GM21619 (cell line): ENCODE results near the gene ATG5.
"Not testable (repeated sequence)": the region's sequence is repeated elsewhere in the genome, so short reads cannot be mapped to it uniquely, and the experiment has no call there.

Experiments
- ATAC-seq: cut with Tn5 transposase; IDR thresholded peaks from one replicate; pipeline ENCODE4 v1.9.1; 2021; ENCODE audit not compliant: unreplicated experiment

Gene ATG5

DNA sequence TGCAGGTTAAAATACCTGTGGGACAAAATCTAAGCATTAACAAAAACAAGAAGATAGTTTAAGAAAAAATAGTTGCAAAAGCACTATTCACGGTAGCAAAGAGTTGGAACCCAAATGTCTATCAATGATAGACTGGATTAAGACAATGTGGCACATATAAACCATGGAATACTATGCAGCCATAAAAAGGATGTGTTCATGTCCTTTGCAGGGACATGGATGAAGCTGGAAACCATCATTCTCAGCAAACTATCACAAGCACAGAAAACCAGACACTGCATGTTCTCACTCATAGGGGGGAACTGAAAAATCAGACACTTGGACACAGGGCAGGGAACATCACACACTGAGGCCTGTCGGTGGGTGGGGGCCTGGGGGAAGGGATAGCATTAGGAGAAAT lies 65.8 kb downstream of the ATG5 start:
- ATAC-seq: not testable (repeated sequence)

DNA sequence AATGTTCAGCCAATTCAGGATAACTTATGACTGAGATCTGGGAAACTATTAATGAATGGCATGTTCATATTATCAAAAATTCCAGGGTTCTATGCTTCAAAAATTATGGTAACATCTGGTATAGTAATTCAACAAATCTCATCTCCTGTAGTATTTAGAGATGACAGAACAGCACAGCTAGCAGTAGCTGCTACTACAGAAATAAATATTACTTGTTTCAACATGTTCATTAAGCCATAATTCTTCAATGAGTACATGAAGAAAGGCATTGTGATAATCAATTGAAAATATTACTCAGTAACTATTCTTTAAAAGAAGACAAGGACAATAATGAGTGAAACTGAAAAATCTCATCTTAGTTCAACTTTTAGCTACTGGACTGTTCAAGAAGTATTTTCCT lies 66.8 kb downstream of the ATG5 start:
- no peak for ATAC-seq

DNA sequence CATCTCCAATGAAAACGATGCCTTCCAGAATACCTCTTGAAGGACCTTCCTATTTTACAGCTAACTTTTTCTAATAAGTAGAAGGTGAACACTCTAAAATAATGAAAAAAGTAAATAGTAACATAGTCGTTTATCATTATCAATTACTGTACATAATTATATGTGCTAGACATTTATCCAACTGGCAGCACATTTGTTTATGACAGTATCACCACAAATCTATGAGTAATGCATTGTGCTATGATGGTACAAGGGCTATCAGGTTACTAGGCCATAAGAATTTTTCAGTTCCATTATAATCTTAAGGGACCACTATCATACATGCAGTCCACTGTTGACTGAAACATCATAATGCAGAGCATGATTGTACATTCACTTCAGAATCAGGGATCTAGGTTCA lies 68.4 kb downstream of the ATG5 start:
- ATAC-seq: no peak

DNA sequence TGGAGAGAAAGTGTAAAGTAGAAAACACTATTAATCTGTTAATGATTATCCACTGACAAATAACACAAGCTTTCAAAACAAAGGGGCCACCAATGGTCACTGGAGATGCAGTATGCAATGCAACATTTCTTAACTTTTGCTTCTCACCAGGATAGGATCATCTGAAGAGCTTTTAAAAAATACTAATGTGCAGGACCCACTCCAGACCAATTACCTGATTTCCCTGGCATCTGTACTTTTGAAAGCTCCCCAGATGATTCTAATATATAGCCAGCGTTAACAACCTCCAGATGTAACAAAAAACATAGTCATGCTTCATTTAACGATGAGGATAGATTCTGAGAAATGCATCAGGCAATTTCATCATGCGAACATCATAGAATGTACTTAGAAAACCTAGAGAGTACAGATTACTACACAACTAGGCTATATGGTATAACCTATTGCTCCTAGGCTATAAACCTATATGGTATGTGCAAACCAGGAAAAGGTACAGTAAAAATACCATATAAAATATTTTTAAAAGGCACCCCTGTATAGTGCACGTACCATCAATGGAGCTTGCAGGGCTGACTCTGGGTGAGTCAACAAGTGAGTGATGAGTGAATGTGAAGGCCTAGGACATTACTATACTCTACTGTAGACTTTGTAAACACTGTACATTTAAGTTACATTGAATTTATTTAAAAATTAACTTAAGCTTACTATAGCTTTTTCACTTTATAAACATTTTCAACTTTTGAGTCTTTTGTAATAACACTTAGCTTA lies 69.2 kb downstream of the ATG5 start:
- no peak for ATAC-seq

DNA sequence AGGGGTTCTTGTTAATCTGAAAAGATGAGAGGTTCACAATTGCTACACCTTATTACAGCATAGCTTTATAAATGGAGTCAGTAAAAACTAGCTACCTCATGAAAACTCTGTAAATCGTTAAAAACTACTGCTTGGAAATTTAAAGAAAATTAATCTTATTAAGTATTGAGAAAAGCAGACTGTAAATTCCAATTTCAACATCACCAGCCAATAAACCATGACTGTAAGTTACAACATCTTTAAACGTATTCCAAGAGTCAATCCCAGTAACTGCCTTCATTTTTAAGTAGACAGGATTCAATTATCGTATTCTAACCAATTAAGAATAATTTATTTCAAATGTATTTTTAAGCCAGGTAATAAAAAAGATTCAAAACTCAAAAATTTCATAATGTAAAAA lies 70.3 kb downstream of the ATG5 start:
- ATAC-seq: no peak

DNA sequence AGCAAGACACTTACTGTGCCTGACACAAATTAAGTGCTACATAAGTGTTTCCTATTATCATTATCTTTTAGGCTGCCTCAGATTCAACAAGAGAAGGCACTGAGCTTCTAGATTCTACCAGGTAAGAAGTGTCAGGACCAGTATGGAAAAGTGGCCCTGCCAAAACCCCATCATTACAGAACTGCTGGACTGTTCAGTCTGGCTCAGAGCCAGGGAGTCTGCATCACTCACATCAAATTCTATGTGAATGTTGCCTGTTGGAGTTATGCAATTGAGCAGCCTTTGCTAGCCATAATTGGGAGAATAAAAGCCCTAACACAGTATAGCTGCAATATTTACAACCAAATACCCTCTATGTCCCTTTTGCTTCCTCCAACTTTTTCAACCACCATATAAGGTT lies 70.9 kb downstream of the ATG5 start:
- ATAC-seq: no peak

DNA sequence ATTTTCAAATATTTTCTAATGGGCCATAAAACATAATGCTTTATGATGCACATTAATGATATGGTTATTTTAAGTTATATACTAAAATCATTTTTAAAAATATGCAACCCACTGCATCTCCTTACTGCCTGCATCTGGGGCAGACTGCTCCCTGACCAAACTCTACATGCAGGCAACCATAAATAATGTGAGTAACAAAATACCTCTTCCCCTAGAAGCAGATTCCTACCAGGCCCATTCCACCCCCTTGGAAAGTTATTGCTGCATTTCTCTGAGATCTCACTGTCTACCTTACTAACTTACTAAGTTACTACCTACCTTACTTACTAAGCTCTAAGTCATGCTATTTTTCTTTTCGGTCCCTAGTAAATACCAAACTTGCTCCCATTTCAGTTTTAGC lies 71.8 kb downstream of the ATG5 start:
- ATAC-seq: no peak

DNA sequence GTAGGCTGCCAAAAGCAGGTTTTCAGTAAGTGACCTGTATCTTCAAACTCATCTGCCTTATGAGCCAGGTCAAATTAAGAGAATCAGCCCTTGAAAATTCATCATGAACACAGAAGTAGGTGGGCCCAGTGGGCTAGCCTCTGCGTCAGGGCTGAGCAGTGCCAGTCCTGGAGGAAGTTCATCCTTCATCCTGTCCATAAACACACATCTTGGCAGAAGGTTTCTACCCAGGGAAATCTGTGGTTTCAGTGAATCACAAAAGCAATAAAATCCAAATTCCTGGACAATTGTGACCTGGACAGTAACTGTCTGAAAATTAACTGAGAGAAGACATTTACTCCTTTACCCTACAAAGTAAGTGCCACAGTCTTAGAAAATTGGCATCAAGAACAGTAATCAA lies 72.4 kb downstream of the ATG5 start:
- no peak for ATAC-seq

DNA sequence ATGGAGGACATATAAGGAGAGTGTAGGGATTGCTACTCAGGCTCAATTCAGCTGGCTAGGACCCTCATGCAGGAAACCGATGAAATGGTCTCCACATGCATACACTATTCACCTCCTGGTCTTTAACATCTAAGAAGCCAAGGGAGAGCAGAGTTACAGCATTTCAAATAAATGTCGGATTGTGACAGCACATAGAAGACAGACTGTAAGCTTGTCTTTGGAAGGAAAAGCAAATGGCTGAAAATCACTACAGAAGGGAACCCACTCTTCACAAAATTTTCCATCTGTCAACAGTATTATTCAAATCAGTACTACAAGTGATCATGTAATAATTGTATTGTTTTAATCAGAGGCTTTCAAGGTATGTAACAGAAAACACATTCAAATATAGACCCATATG lies 72.9 kb downstream of the ATG5 start:
- ATAC-seq: no peak

DNA sequence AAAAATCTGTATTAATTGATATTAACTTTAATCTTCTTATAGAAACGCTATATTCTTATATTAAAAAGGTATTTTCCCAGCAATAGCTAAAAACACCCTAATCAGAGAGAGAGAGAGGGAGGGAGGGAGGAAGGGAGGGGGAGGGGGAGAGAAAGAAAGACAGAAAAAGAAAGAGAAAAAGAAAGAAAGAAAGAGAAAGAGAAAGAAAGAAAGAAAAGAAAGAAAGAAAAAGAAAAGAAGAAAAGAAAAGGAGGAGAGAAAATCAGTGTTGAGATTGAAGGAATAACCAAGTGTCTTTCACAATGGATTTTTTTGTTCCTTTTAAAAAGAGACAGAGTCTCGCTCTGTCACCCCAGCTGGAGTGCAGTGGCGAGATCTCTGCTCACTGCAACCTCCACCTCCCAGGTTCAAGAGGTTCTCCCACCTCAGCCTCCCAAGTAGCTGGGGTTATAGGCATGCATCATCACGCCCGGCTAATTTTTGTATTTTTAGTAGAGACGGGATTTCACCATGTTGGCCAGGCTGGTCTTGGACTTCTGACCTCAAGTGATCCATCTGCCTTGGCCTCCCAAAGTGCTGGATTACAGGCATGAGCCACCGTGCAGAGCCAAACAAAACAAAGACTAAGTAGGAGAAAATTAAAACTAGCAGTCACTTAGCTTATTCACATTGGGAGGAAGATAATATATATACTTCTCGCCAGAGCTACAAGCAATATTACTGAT lies 73.9 kb downstream of the ATG5 start:
- not testable (repeated sequence) for ATAC-seq

DNA sequence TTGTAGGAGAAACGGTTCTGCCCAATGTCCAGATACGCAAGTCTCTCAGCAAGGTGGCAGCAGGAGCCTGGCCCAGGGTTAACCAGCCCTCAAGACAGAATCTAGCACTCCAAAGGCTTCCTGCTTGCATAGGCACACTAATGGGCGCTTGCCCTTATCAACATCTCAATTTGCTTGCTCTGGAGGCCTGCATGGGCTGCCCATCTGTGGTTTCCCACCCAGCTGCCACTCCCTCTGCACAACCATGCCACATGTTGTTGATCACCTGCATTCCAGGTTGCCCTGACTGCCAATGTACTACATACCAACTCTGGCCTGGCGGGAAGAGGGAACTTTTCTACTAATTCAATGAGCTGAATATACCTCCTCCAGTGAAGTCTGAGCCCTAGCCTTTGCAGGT lies 74.6 kb downstream of the ATG5 start:
- ATAC-seq: no peak

DNA sequence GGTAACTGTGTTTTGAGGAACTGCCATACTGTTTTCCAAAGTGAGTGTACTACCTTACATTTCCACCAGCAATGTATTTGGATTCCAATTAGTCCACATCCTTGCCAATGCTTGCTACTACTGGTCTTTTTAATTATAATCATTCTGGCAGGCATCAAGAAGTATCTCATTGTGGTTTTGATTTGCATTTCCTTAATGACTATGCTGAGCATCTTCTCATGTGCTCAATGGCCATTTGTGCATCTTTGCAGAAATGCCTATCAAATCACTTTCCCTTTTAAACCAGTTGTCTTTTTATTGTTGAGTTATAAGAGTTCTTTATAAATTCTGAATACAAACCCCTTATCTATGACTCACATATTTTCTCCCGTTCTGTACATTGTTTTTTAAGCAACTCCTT lies 75.9 kb downstream of the ATG5 start:
- ATAC-seq: no peak

DNA sequence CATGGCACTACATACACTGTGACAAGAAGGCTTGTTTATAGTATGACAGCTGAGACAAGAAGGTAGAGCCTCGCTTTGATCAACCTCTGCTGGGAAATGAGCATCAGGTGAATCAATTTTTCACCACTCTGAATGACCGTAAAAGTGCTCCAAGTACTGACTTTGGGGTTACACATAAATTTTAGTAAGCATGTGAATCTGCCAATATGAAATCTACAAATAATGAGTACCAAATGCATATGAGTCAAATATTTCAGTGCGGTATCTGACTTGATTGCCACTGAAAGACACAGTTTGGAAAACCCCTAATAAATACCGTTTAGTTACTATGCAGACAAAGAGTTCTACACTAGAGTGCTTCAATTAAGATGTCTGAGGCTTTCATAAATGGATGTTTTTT lies 77.8 kb downstream of the ATG5 start:
- peak; percentile 22 for ATAC-seq

DNA sequence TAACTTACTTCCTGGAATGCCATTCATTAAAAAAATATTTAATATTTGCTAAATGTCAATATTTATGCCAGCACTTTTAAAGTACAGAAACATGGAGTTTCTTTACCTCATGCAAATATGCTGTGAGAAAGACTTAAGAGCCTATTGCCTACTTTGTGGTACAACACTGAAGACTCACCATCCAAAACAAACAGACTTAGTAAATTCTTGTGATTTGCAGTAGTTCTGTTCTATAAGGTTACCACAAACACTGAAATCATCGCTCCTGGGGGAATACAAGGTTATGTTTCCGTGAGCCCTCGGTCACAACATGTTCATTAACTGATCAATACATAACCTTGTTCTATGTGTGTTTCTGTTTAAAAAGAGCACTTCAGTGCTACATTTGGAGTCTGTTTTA lies 78.3 kb downstream of the ATG5 start:
- ATAC-seq: peak; percentile 59

DNA sequence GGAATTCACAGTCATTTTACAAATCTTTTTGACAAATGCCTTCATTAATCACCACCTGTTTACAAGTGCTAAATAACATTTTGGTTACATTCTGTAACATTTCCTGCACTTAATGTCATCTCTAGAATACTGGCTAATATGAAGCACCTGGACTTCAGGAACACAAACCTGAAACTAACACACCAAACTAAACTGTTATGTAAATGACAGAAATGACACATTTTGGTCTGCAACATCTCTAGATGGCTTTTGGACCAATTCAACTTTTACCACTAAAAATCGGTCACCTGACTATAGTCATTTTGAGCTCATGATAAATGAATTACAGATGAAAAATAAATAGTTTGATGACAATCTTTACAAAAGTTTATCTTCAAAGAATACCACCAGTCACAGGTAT lies 80.6 kb downstream of the ATG5 start:
- peak; percentile 79 for ATAC-seq

DNA sequence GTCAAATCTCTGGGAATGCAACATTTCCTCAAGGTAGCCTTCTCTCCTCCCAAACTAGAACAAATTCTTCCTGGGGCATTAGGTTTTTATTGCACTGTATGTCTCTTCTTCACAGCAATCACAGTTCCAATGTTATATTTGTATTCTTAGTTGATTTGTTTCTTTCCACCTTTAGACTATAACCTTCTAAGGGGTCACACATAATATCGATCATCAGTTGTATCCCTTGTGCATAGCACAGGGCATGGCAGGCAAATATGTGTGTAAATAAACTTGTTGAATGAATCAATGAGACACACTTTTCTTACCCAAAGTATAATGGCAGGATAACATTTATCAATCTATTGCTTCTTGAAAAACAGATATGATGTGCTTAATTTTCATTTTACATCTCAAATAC lies 81.0 kb downstream of the ATG5 start:
- no peak for ATAC-seq

DNA sequence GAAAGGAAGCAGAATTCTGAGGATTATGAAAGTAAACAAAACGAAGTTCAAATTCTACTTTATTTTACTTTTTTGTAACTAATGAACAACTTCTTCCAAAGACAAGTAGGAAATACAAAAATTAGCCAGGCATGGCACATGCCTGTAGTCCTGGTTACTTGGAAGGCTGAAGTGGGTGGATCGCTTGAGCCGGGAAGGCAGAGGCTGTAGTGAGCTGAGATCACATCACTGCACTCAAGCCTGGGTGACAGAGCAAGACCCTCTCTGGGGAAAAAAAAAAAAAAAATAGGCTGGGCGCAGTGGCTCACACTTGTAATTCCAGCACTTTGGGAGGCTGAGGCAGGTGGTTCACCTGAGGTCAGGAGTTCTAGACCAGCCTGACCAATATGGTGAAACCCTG lies 82.3 kb downstream of the ATG5 start:
- no peak for ATAC-seq

DNA sequence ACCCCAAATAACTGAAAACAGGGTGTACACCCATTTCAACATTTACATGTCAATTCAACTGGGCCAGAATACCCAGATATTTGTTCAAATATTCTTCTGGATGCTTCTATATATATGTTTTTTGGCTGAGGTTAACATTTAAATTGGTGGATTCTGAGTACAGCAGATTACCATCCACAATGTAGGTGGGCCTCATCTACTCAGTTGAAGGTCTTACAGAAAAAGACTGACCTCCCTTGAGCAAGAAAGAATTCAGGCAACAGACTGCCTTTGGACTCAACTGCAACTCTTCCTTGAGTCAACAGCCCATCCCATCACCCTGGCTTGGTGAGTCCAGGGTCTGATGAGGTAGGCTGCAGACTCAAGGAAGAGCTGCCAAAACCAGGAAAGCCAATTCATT lies 84.1 kb downstream of the ATG5 start:
- no peak for ATAC-seq

DNA sequence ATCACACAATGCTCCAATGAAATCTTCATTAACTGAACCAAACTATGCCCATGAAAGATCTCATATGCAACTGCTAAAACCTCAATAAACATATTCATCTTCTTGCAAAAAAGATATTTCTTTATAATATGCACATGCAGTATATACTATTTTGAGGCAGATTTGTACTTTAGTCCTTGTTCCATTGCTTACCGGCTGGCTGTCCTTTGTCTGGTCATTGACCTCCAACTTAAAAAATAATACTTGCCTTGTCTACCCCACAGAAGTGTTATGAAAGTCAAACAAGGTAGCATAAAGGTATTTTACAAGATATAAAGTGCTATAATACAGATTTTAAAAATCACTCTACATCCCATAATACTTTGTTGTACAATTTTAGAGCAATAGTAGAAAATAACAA lies 88.3 kb downstream of the ATG5 start:
- ATAC-seq: no peak

DNA sequence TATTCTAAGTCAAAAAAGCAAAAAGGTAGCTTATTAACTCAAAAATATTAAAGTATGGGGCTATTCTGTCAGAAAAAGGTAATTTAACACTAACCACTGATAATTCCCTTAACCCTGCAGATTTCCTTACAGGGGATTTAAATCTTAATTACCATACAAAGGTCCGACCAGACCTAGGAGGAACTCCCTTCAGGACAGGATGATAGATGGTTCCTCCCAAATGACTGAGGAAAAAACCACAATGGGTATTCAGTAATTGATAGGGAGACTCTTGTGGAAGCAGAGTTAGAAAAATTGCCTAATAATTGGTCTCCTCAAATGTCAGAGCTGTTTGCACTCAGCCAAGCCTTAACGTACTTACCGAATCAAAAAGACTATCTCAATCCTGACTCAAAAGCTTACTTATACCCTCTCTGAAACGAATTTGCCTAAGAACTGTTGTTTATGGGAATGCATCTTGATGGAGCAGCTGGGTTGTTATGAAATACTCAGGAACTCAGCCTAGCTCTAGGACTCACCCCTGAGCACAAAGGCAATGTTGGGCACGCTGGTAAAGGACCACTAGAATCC lies 95.6 kb downstream of the ATG5 start:
- not testable (repeated sequence) for ATAC-seq

DNA sequence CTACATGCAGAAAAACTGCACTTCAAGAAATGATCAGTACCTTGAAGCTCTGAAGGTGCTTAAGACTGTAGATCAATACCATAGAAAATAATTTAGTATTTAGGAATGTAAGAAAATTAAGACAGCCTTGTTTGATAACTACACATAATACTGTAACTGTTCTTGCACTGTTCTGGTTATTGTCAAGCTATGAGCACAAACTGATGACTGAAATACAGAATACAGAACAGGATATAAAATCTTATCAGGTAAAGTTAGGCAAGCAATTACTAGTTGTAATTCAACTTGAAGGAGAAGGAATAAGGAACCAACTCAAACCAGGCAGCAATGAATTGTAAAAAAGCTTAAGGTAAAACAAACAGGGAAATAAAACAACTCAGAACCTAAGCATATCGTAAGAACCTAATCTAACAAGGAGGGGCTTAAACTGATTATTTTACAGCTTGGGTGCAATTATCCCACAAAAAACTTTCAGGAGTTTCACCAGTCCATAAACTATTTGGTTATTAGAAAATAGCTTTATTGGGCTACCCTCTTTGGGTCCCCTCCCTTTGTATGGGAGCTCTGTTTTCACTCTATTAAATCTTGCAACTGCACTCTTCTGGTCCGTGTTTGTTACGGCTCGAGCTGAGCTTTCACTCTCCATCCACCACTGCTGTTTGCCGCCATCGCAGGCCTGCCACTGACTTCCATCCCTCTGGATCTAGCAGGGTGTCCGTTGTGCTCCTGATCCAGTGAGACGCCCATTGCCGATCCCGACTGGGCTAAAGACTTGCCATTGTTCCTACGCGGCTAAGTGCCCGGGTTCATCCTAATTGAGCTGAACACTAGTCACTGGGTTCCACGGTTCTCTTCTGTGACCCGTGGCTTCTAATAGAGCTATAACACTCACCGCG lies 97.7 kb downstream of the ATG5 start:
- no peak for ATAC-seq
